H1 (cell line): ENCODE results near the gene DENND2C. TPM values are rescaled to one million over a fixed set of nuclear protein-coding genes. Genes with fewer than 3 reads are reported as not detected.

Experiments
- ATF2 ChIP-seq: IDR thresholded peaks from 2 replicates; pipeline ENCODE4 v1.6.1; 2012; ENCODE audit warnings: low read length, inconsistent platforms
- CHD1 ChIP-seq: IDR thresholded peaks from 2 replicates; pipeline ENCODE4 v1.6.1; 2012; ENCODE audit warnings: low read depth, low read length, improper control_type of control experiment
- JUN ChIP-seq: IDR thresholded peaks from 2 replicates; pipeline ENCODE4 v1.6.1; 2011; ENCODE audit warnings: low read depth, mild to moderate bottlenecking, improper control_type of control experiment, low read length
- MAFK ChIP-seq: IDR thresholded peaks from 2 replicates; pipeline ENCODE4 v1.6.1; 2012; ENCODE audit warnings: low read depth, mild to moderate bottlenecking, improper control_type of control experiment, low read length
- NANOG ChIP-seq: IDR thresholded peaks from 2 replicates; pipeline ENCODE4 v1.6.1; 2011; ENCODE audit warnings: low read length, low read depth, mild to moderate bottlenecking, inconsistent platforms; ENCODE audit not compliant: insufficient read depth, poor library complexity, severe bottlenecking
- SP4 ChIP-seq: IDR thresholded peaks from 2 replicates; pipeline ENCODE4 v1.6.1; 2012; ENCODE audit warnings: low read length, inconsistent platforms
- polyA plus RNA-seq, 7 experiments: library from polyadenylated mRNA; depleted of rRNA in 3 of 7; stranded (reverse) in 5 of 7; unstranded in 2 of 7; fragments of >200 nt in 5 of 7; fragments of 200-250 nt in 2 of 7; gene quantifications; 1 replicate in 5 of 7; 2 replicates in 1 of 7; 4 replicates in 1 of 7; pipeline versions ENCODE4 v1.2.1 to v1.2.3, GENCODE V29; 2011 to 2013; ENCODE audit warnings: missing spikeins in 2 of 7, mixed read lengths in 2 of 7
- total RNA-seq: library from RNA; stranded (reverse); fragmentation: NEBNext Ultra II Directional; extraction: Animal tissue kit (Norgen Biotek cat#: 25700); gene quantifications from 2 replicates; pipeline ENCODE4 v1.2.1, GENCODE V29; 2021
- TF ChIP-seq, protein P1 (sequence below): fragments of 300-600 bp; sonication (generic); IDR thresholded peaks from 2 replicates; pipeline ENCODE4 v1.7.1; 2012; ENCODE audit warnings: low read length, moderate library complexity, mild to moderate bottlenecking, inconsistent platforms; ENCODE audit not compliant: insufficient replicate concordance

DENND2C gene
- total and polyA plus RNA-seq, 2 of the 8 experiments (the other 6 are each of a cell fraction or from before 2014, with no cell fraction given): 1.8 to 5.5 TPM

DNA sequence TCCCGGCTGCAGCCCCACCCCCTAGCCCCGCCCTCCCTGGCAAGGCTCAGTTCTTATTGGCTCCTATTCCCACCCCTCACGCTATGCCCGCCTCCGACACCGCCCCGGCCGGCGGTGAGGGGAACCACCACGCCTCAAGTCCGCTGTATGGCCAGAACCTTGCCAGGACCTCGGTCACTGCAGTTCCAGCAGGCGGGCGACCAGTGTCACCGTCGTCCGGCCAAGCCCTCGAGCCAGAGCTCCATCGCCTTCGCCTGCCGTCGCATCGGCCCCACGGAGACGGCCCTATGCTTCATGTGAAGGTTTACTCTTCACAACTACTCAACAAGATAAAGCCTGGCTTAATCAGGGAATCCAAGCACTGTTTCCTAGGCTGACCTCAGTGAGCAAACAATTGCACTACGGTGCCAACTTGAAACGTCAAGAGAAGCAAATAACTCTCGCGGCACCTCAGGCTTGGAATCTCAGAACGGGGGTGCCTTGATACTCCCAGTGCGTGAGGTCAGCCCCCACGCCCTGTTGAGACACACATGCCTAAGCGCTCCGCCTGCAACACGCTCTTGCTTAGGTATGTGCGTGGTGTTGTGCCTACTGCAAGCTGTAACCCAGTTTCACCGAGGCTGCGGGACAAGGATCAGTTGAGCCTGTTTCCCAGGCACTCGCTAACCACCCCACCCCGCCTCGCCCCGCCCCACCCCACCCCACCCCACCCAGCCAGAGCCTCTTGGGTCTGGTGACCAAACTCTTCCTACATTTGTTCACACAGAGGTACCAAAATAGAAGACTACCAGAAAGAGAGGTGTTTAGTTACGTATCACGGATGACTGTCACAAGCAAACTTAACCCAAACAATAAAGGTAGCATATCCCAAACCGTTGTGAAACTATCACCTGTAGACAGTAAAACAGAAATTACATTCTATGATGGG is 498 bp upstream of the DENND2C start (continued):
- TF ChIP-seq MAFK (no peak), NANOG (no peak), JUN (no peak), CHD1 (no peak), ATF2 (no peak), SP4 (no peak)
- TF ChIP-seq, protein P1, sequence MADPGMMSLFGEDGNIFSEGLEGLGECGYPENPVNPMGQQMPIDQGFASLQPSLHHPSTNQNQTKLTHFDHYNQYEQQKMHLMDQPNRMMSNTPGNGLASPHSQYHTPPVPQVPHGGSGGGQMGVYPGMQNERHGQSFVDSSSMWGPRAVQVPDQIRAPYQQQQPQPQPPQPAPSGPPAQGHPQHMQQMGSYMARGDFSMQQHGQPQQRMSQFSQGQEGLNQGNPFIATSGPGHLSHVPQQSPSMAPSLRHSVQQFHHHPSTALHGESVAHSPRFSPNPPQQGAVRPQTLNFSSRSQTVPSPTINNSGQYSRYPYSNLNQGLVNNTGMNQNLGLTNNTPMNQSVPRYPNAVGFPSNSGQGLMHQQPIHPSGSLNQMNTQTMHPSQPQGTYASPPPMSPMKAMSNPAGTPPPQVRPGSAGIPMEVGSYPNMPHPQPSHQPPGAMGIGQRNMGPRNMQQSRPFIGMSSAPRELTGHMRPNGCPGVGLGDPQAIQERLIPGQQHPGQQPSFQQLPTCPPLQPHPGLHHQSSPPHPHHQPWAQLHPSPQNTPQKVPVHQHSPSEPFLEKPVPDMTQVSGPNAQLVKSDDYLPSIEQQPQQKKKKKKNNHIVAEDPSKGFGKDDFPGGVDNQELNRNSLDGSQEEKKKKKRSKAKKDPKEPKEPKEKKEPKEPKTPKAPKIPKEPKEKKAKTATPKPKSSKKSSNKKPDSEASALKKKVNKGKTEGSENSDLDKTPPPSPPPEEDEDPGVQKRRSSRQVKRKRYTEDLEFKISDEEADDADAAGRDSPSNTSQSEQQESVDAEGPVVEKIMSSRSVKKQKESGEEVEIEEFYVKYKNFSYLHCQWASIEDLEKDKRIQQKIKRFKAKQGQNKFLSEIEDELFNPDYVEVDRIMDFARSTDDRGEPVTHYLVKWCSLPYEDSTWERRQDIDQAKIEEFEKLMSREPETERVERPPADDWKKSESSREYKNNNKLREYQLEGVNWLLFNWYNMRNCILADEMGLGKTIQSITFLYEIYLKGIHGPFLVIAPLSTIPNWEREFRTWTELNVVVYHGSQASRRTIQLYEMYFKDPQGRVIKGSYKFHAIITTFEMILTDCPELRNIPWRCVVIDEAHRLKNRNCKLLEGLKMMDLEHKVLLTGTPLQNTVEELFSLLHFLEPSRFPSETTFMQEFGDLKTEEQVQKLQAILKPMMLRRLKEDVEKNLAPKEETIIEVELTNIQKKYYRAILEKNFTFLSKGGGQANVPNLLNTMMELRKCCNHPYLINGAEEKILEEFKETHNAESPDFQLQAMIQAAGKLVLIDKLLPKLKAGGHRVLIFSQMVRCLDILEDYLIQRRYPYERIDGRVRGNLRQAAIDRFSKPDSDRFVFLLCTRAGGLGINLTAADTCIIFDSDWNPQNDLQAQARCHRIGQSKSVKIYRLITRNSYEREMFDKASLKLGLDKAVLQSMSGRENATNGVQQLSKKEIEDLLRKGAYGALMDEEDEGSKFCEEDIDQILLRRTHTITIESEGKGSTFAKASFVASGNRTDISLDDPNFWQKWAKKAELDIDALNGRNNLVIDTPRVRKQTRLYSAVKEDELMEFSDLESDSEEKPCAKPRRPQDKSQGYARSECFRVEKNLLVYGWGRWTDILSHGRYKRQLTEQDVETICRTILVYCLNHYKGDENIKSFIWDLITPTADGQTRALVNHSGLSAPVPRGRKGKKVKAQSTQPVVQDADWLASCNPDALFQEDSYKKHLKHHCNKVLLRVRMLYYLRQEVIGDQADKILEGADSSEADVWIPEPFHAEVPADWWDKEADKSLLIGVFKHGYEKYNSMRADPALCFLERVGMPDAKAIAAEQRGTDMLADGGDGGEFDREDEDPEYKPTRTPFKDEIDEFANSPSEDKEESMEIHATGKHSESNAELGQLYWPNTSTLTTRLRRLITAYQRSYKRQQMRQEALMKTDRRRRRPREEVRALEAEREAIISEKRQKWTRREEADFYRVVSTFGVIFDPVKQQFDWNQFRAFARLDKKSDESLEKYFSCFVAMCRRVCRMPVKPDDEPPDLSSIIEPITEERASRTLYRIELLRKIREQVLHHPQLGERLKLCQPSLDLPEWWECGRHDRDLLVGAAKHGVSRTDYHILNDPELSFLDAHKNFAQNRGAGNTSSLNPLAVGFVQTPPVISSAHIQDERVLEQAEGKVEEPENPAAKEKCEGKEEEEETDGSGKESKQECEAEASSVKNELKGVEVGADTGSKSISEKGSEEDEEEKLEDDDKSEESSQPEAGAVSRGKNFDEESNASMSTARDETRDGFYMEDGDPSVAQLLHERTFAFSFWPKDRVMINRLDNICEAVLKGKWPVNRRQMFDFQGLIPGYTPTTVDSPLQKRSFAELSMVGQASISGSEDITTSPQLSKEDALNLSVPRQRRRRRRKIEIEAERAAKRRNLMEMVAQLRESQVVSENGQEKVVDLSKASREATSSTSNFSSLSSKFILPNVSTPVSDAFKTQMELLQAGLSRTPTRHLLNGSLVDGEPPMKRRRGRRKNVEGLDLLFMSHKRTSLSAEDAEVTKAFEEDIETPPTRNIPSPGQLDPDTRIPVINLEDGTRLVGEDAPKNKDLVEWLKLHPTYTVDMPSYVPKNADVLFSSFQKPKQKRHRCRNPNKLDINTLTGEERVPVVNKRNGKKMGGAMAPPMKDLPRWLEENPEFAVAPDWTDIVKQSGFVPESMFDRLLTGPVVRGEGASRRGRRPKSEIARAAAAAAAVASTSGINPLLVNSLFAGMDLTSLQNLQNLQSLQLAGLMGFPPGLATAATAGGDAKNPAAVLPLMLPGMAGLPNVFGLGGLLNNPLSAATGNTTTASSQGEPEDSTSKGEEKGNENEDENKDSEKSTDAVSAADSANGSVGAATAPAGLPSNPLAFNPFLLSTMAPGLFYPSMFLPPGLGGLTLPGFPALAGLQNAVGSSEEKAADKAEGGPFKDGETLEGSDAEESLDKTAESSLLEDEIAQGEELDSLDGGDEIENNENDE: no peak
